ENCODE measurements around the gene PNKP. TPM values are rescaled to one million over a fixed set of nuclear protein-coding genes. Genes with fewer than 3 reads are reported as not detected.
A peak's percentile ranks its signal among the peaks of the same experiment; 100 is the strongest.

Gene PNKP
- total and polyA plus RNA-seq, 9 of the 15 experiments (the other 6 are each of a cell fraction or from before 2014, with no cell fraction given), result 2.8 to 85.4 (median 25.3) TPM

DNA sequence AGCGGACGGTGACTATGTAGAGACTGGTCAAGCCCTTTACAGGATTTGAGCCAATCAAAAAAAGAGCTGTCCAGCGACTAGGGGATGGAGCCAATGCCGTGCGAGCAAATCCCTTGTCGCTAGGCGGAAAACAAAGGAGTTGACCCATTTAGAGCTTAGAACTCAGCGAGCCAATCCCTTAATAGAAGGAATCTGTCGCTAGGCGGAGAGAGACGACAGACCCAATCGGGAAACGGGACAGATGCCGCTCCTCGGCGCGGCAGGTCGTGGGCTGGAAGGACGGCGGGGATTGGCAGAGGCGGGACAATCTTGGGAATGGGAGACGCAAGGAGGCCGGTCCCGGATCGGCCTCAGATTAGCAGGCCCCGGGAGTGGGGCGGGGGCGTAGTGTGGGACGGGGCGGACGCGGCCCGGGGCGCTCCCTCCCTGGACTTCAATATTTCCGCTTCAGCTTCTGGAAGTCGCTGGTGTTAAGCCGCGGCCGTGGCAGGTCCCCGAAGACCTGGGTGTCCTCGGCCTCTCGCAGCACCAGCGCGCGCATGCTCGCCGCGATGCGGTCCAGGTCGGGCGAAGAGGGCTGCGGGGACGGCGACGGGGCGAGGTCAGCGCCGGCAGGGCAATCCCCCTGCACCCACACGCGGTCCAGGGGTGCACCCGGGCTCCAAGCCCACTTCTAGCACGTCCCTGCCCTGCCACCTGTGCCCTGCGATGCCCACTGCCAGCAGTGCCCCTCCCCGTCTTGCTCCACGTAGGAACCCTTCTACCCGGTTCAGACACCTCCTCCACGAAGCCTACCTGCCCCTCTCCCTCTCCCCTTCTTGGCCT lies 2.3 kb upstream of the PNKP start (continued):
- TF ChIP-seq, protein P1, sequence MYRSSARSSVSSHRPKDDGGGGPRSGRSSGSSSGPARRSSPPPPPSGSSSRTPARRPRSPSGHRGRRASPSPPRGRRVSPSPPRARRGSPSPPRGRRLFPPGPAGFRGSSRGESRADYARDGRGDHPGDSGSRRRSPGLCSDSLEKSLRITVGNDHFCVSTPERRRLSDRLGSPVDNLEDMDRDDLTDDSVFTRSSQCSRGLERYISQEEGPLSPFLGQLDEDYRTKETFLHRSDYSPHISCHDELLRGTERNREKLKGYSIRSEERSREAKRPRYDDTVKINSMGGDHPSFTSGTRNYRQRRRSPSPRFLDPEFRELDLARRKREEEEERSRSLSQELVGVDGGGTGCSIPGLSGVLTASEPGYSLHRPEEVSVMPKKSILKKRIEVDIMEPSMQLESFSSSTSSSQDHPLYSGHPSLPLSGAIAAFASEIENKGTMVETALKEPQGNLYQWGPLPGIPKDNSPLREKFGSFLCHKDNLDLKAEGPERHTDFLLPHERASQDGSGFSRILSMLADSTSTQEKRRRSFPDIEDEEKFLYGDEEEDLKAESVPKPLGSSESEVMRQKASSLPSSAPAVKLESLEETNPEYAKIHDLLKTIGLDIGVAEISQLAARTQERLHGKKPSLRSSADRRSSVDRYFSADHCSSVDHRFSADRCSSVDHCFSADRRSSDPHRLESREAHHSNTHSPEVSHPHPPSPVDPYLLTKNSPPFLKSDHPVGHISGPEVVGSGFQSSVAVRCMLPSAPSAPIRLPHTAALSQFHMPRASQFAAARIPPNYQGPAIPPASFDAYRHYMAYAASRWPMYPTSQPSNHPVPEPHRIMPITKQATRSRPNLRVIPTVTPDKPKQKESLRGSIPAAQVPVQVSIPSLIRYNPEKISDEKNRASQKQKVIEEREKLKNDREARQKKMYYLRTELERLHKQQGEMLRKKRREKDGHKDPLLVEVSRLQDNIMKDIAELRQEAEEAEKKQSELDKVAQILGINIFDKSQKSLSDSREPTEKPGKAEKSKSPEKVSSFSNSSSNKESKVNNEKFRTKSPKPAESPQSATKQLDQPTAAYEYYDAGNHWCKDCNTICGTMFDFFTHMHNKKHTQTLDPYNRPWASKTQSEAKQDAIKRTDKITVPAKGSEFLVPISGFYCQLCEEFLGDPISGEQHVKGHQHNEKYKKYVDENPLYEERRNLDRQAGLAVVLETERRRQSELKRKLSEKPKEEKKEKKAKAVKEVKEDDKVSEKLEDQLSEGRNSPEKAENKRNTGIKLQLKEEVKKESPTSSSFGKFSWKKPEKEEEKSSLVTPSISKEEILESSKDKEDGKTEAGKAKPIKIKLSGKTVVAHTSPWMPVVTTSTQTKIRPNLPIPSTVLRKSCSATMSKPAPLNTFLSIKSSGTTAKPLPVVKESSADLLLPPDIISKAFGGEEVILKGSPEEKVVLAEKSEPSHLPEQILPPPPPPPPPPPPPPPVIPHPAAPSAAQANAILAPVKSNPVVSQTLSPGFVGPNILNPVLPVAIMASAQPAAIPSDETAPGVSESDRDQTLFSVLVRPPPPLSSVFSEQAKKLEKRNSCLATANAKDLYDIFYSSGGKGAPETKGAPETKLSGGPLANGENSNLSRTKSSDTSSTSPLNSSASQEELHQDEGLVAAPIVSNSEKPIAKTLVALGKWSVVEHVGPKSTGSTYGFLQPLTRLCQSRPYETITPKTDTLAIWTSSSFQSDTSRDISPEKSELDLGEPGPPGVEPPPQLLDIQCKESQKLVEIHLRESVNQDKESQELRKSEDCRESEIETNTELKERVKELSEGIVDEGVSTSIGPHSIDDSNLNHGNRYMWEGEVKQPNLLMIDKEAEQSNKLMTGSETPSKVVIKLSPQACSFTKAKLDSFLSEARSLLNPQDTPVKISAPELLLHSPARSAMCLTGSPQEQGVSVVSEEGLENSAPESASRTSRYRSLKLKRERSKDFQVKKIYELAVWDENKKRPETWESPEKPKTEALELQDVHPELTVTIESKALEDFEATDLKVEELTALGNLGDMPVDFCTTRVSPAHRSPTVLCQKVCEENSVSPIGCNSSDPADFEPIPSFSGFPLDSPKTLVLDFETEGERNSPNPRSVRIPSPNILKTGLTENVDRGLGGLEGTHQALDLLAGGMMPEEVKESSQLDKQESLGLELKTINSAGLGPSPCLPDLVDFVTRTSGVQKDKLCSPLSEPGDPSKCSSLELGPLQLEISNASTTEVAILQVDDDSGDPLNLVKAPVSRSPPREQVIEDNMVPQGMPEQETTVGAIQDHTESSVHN (IDR thresholded peaks at IDR 0.05; ENCODE audit: borderline replicate concordance in 1 of 2, low read depth in 1 of 2), result no peak
- TF ChIP-seq JUN (IDR thresholded peaks at IDR 0.05; ENCODE audit: borderline replicate concordance, low read depth, low read length) (peak; percentile 28; the same call in 1 of the 2 replicates), JUN (CRISPR knock-in tag; IDR thresholded peaks at IDR 0.05; ENCODE audit: borderline replicate concordance) (no peak), HMGN3 (IDR thresholded peaks at IDR 0.05; ENCODE audit: borderline replicate concordance, extremely low read depth, insufficient read length, low read depth, low read length) (peak; percentile 80), TEAD1 (CRISPR knock-in tag; IDR thresholded peaks at IDR 0.05) (0 out of 4 replicates have a peak, but pooled peaks of 1 of the 2 experiments have one; percentile 42), POLR2G (IDR thresholded peaks at IDR 0.05; ENCODE audit: low read depth, low read length) (peak; percentile 74), ETV6 (IDR thresholded peaks at IDR 0.05; ENCODE audit: borderline replicate concordance in 1 of 2, low read depth in 2 of 2, low read length in 1 of 2) (no peak), ETV6 (CRISPR knock-in tag; IDR thresholded peaks at IDR 0.05; ENCODE audit: borderline replicate concordance) (no peak), TCF7L2 (IDR thresholded peaks at IDR 0.05; ENCODE audit: low read depth, low read length) (no peak), TAF9B (IDR thresholded peaks at IDR 0.05; ENCODE audit: partially characterized antibody) (no peak), IFI16 (CRISPR knock-in tag; IDR thresholded peaks at IDR 0.05) (no peak)
- TF ChIP-seq, protein P2, sequence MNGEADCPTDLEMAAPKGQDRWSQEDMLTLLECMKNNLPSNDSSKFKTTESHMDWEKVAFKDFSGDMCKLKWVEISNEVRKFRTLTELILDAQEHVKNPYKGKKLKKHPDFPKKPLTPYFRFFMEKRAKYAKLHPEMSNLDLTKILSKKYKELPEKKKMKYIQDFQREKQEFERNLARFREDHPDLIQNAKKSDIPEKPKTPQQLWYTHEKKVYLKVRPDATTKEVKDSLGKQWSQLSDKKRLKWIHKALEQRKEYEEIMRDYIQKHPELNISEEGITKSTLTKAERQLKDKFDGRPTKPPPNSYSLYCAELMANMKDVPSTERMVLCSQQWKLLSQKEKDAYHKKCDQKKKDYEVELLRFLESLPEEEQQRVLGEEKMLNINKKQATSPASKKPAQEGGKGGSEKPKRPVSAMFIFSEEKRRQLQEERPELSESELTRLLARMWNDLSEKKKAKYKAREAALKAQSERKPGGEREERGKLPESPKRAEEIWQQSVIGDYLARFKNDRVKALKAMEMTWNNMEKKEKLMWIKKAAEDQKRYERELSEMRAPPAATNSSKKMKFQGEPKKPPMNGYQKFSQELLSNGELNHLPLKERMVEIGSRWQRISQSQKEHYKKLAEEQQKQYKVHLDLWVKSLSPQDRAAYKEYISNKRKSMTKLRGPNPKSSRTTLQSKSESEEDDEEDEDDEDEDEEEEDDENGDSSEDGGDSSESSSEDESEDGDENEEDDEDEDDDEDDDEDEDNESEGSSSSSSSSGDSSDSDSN (IDR thresholded peaks at IDR 0.05; ENCODE audit: borderline replicate concordance in 1 of 2, low read depth in 2 of 2, low read length in 2 of 2), result 0 out of 4 replicates have a peak, but pooled peaks of 1 of the 2 experiments have one; percentile 43
- TF ChIP-seq, protein P3, sequence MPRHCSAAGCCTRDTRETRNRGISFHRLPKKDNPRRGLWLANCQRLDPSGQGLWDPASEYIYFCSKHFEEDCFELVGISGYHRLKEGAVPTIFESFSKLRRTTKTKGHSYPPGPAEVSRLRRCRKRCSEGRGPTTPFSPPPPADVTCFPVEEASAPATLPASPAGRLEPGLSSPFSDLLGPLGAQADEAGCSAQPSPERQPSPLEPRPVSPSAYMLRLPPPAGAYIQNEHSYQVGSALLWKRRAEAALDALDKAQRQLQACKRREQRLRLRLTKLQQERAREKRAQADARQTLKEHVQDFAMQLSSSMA (CRISPR knock-in tag; IDR thresholded peaks at IDR 0.05), result 0 out of 2 replicates have a peak, but pooled peaks have one; percentile 25
